HG03196 (cell line): ENCODE data around the gene GPR137.

Experiments
- ATAC-seq: cut with Tn5 transposase; IDR thresholded peaks from one replicate; pipeline ENCODE4 v1.9.1; 2021; ENCODE audit not compliant: unreplicated experiment

GPR137 gene

GRCh38 chr11:64249038-64249437 is 36.6 kb upstream of the GPR137 start:
- no peak for ATAC-seq

DNA sequence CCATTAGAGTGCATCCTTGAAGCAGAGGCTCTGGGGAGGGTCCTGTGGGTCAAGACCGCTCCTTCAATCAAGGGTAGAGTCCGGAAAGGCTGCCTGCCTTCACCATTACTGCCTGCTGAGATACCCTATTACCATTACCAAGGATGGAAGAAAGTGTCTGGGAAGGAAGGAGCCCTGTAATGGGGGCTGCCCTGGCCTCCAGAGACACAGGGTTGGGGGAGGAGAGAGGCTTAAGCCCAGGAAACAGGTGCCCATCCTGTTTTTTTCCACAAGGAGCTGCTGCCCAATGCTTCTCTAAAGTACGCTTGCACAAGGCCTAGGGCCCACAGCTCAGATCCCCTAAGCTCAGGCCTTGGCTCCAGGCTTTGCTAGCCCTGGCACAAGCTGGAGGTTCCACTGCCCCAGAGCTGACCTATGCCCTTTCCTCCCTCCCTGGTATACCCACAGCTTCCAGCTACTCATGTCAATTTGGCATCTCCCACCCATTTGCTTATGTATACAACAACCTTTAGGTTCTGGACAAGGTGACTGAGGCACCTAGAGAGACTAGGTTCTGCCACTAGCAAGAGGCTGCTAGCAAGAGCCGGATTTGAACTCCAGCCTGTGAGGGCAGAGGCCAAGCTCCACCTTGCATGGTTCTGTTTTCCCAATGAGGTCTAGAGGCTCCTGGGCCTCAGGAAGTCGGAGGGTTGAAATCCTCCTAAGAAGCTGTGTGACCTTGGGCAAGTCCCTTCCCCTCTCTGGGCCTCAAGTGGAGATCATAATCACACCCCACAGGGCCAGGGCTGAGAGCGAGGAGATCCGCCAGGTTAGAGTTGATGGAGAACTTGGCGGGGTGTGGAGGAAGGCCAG is 35.9 kb upstream of the GPR137 start:
- no peak for ATAC-seq

GRCh38 chr11:64250415-64251015 is 35.1 kb upstream of the GPR137 start:
- ATAC-seq: no peak

- ATAC-seq: no peak
Measured at GRCh38 chr11:64251016-64251752, 34.5 kb upstream of the GPR137 start, which contains the start of gene PLCB3. Gene PLCB3 (plus strand): TSS chr11:64251530. CDS start chr11:64251650, 120 bp downstream.

GRCh38 chr11:64251753-64252002 is 34.0 kb upstream of the GPR137 start:
- no peak for ATAC-seq

- no peak for ATAC-seq
Measured at GRCh38 chr11:64252003-64252872, 33.4 kb upstream of the GPR137 start.

GRCh38 chr11:64253043-64253442 is 32.6 kb upstream of the GPR137 start:
- no peak for ATAC-seq

- ATAC-seq: no peak
Measured at GRCh38 chr11:64253481-64253880, 32.2 kb upstream of the GPR137 start.

- ATAC-seq: no peak
Measured at GRCh38 chr11:64254326-64254725, 31.3 kb upstream of the GPR137 start.

DNA sequence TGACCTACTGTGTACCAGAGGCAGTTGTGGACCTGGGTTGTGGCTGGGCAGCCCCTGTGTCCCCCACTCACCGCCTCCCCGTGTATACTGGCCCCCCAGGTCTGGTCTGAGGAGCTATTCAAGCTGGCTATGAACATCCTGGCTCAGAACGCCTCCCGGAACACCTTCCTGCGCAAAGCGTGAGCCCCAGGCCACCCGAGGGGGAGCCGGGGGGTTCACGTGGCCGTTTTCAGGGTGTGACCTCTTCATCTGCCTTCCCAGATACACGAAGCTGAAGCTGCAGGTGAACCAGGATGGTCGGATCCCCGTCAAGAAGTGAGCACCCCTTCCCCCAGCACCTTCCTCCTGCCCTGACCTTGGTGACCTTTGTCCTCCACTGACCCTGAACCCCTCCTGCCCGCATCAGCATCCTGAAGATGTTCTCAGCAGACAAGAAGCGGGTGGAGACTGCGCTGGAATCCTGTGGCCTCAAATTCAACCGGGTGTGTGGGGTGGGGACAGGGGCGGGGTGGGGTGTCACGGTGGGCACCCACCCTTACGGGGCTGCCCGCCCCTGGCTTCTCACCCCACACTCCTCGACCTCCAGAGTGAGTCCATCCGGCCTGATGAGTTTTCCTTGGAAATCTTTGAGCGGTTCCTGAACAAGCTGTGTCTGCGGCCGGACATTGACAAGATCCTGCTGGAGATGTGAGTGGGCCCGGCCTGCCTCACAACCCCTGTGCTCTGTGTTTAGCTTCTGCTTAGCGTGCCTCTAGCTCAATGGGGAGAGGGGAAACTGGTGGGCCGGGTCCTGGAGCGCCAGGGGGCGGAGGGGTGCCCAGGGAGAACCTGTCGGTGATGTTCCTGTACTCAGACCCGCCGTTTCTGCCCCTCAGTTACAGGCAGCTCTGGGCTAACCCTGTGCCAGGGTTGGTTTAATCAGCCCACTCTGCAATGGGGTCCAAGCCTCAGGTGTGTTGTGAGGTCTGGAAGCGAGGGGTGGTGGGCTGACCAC is 30.2 kb upstream of the GPR137 start:
- ATAC-seq: no peak

- no peak for ATAC-seq
Measured at GRCh38 chr11:64256300-64256699, 29.3 kb upstream of the GPR137 start.

GRCh38 chr11:64258356-64258755 is 27.3 kb upstream of the GPR137 start:
- ATAC-seq: no peak

DNA sequence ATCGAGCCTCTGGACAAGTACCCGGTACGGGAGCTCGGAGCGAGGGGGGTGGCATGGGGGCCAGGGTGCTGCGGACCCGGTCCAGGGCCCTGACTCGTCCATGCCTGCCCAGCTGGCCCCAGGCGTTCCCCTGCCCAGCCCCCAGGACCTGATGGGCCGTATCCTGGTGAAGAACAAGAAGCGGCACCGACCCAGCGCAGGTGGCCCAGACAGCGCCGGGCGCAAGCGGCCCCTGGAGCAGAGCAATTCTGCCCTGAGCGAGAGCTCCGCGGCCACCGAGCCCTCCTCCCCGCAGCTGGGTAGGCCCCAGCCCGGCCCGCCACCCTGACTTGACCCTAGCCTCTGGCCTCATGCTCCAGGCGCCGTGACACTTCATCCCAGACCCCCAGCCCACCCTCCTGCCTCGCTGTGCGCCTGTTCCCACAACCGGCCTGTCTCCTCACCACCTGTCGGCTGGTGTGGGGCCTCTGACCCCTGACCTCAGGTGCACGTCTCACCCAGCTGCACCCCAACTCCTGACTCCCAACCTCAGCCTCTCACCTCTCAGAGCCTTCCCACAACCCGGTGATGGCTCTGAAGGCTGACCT is 26.6 kb upstream of the GPR137 start:
- no peak for ATAC-seq

GRCh38 chr11:64259533-64260067 is 26.0 kb upstream of the GPR137 start:
- ATAC-seq: no peak

DNA sequence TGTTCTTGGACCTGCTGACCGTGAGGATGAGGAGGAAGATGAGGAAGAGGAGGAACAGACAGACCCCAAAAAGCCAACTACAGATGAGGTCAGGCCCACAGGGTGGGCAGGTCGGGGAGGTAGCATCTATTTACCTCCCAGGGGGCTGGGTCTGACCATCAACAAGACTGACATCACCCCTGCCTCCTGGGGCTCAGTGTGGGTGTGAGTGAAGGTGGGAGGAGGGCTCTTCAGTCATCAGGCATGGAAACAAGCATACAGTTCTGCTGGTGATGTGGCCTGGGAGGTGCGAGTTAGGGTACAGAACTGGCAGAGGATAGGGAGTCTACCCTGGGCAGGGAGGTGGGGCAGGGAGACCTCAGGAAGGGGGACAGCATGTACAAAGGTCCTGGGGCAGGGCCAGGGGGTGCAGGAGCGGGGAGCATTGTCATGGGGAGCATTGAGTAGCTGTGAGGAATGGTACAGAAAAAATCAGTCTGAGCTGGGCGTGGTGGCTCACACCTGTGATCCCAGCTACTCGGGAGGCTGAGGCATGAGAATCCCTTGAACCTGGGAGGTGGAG is 25.4 kb upstream of the GPR137 start:
- no peak for ATAC-seq

GRCh38 chr11:64261556-64262080 is 24.0 kb upstream of the GPR137 start:
- no peak for ATAC-seq

DNA sequence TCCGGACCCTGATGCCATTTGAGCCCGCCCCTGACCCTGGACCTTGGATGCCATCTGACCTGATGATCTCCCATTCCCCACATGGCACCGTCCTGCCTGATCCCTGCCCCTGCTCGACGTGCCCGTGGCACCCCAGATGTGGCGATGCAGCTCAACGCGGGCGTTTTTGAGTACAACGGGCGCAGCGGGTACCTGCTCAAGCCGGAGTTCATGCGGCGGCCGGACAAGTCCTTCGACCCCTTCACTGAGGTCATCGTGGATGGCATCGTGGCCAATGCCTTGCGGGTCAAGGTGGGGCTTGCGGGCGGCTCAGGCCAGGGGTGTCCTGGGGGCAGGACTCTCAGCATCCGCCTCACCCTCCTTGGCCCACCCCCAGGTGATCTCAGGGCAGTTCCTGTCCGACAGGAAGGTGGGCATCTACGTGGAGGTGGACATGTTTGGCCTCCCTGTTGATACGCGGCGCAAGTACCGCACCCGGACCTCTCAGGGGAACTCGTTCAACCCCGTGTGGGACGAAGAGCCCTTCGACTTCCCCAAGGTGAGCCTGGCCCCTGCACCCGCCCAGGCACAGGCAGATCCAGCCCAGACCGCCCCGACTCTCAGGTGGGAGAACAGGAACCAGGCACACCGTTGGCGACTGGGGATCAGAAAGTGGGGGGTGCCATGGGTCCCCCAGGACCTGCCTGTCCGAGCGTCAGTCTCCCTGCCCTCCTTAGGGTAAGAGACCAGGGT is 23.2 kb upstream of the GPR137 start:
- no peak for ATAC-seq
